GM18505 (cell line): ENCODE results near the gene GPS1.

Experiments used
- ATAC-seq: cut with Tn5 transposase; IDR thresholded peaks from one replicate; pipeline ENCODE4 v1.9.1; 2021; ENCODE audit not compliant: unreplicated experiment
- POLR2A ChIP-seq: IDR thresholded peaks from 4 replicates; pipeline ENCODE4 v1.6.1; 2011; ENCODE audit warnings: borderline replicate concordance; ENCODE audit not compliant: insufficient read depth, insufficient read length; ENCODE audit errors: extremely low read depth

The GPS1 gene

GRCh38 chr17:82100502-82101298, 49.0 kb downstream of the GPS1 start:
- TF ChIP-seq POLR2A = no peak
- ATAC-seq = no peak

GRCh38 chr17:82101301-82101715, 49.6 kb downstream of the GPS1 start:
- no peak for TF ChIP-seq POLR2A
- ATAC-seq = no peak

GRCh38 chr17:82101767-82102679, 50.3 kb downstream of the GPS1 start:
- TF ChIP-seq POLR2A = no peak
- no peak for ATAC-seq

- no peak for TF ChIP-seq POLR2A
- ATAC-seq = no peak
These were observed 52.1 kb downstream of the GPS1 start for GRCh38 chr17:82103553-82104451.

- TF ChIP-seq POLR2A = no peak
- ATAC-seq = no peak
These were observed 53.2 kb downstream of the GPS1 start for GRCh38 chr17:82104797-82105416.

GRCh38 chr17:82105417-82105881, 53.8 kb downstream of the GPS1 start:
- TF ChIP-seq POLR2A = no peak
- no peak for ATAC-seq

- TF ChIP-seq POLR2A = peak; percentile 91
- ATAC-seq = peak; percentile 70
These were observed 54.4 kb downstream of the GPS1 start for GRCh38 chr17:82105882-82106687.

GRCh38 chr17:82106688-82107305, 55.1 kb downstream of the GPS1 start:
- no peak for ATAC-seq
- no peak for TF ChIP-seq POLR2A
